Measurements from ENCODE around the gene ZNF879. TPM values are rescaled to one million over a fixed set of nuclear protein-coding genes. Genes with fewer than 3 reads are reported as not detected.

ZNF879 gene
- total and polyA plus RNA-seq, 9 of the 15 experiments (the other 6 are each of a cell fraction or from before 2014, with no cell fraction given) = 0.01 to 0.80 (median 0.33) TPM

GRCh38 chr5:179060116-179061008 is 36.8 kb downstream of the ZNF879 start, which contains the start of gene ZNF354C:
TSS of gene ZNF354C (plus strand) at chr5:179060373. CDS start at chr5:179062069, 1,696 bp downstream.
- FAIRE-seq = no peak
- peak within 1 kb of the TSS; percentile 23; the same call in 1 of the 2 replicates for H2AFZ ChIP-seq (ENCODE audit: low read depth, low read length)
- no peaks in the 10 kb centered on the region for H3K27me3 ChIP-seq (ENCODE audit: control insufficient read depth in 2 of 2, insufficient read depth in 2 of 2, low read length in 2 of 2)
- ChIA-PET CTCF (ENCODE audit: low intra/inter-chr PET ratio) (no interaction called here), POLR2A (no interaction called here)
- TF ChIP-seq AFF1 (IDR thresholded peaks at IDR 0.05; ENCODE audit: low read depth in 1 of 2, partially characterized antibody in 2 of 2) = peak in 1 of 2 experiments; percentile 90
- TF ChIP-seq PHF8 (IDR thresholded peaks at IDR 0.05; ENCODE audit: borderline replicate concordance, low read length) = no peak
- no peak for TF ChIP-seq ZKSCAN3 (CRISPR knock-in tag; IDR thresholded peaks at IDR 0.05)
- TF ChIP-seq SMC3 (conservative IDR thresholded peaks at IDR 0.05; ENCODE audit: insufficient read depth, low read depth, low read length) = no peak
- TF ChIP-seq L3MBTL2 (IDR thresholded peaks at IDR 0.05) = peak; percentile 46; the same call in 1 of the 2 replicates
- TF ChIP-seq HCFC1 (IDR thresholded peaks at IDR 0.05; ENCODE audit: low read depth, low read length) = peak; percentile 61
- TF ChIP-seq NRF1 (conservative IDR thresholded peaks at IDR 0.05 in 1 of 2, IDR thresholded peaks at IDR 0.05 in 1 of 2) = no peak
- TF ChIP-seq ZBTB33 (CRISPR knock-in tag; IDR thresholded peaks at IDR 0.05) = no peak
- TF ChIP-seq SETDB1 (IDR thresholded peaks at IDR 0.05; ENCODE audit: low read length) = no peak
- TF ChIP-seq BCL6 (CRISPR knock-in tag; IDR thresholded peaks at IDR 0.05) = no peak
- no peak for TF ChIP-seq ARID2 (IDR thresholded peaks at IDR 0.05)
- TF ChIP-seq ZBED1 (IDR thresholded peaks at IDR 0.05) = no peak
- no peaks in the 10 kb centered on the region for H3K36me3 ChIP-seq (ENCODE audit: control insufficient read depth, insufficient read depth, low read length)
- H3K27ac ChIP-seq (ENCODE audit: extremely low read depth, low read depth, low read length) = no peak within 1 kb of the TSS
- DNase-seq (ENCODE audit: extremely low read depth in 1 of 4, low spot score in 3 of 4) = peak in 1 of 4 experiments; percentile 2
- H3K4me3 ChIP-seq = no peak within 1 kb of the TSS
- H3K9ac ChIP-seq (ENCODE audit: insufficient read depth in 1 of 2, low read depth in 2 of 2, low read length in 2 of 2) = no peak within 1 kb of the TSS
- ATAC-seq = peak; percentile 56; the same call in 2 of the 3 replicates
- no peaks in the 10 kb centered on the region for H3K9me1 ChIP-seq (ENCODE audit: control insufficient read depth, insufficient read depth, low read length)
- H4K20me1 ChIP-seq (replicated peaks; ENCODE audit: control insufficient read depth, insufficient read depth, low read length) = no peaks in the 10 kb centered on the region
- WGBS (ENCODE audit: insufficient coverage, low coverage, missing lambda C conversion rate) = 25% methylated on average over 81 of the region's 81 CpGs
- no TSS peak for BruUV-seq (replicated peaks)
- H3K9me3 ChIP-seq (replicated peaks; ENCODE audit: control insufficient read depth, insufficient read depth, low read depth, low read length) = no peaks in the 10 kb centered on the region
- no peaks in the 10 kb centered on the region for H3K79me2 ChIP-seq (ENCODE audit: control insufficient read depth, insufficient read depth, low read length)
- in situ Hi-C loops (cut with MboI) = no loop called here
- intact Hi-C loops (cut with micrococcal nuclease) = no loop called here
- H3K4me2 ChIP-seq (ENCODE audit: insufficient read depth, low read length) = no peak within 1 kb of the TSS
- H3K4me1 ChIP-seq (replicated peaks in 1 of 2; ENCODE audit: control insufficient read depth in 2 of 2, insufficient read depth in 2 of 2, low read length in 2 of 2) = peaks cover 0 to 7% of the 10 kb centered on the region in 2 experiments; a peak in 1 of 5 replicates

Measured in K562 (cell line).